ENCODE measurements around the gene GSDMA. TPM values are rescaled to one million over a fixed set of nuclear protein-coding genes. Genes with fewer than 3 reads are reported as not detected.

Gene GSDMA
- total RNA-seq, 2 experiments from 2014 or later = 0.15 to 0.57 TPM

DNA sequence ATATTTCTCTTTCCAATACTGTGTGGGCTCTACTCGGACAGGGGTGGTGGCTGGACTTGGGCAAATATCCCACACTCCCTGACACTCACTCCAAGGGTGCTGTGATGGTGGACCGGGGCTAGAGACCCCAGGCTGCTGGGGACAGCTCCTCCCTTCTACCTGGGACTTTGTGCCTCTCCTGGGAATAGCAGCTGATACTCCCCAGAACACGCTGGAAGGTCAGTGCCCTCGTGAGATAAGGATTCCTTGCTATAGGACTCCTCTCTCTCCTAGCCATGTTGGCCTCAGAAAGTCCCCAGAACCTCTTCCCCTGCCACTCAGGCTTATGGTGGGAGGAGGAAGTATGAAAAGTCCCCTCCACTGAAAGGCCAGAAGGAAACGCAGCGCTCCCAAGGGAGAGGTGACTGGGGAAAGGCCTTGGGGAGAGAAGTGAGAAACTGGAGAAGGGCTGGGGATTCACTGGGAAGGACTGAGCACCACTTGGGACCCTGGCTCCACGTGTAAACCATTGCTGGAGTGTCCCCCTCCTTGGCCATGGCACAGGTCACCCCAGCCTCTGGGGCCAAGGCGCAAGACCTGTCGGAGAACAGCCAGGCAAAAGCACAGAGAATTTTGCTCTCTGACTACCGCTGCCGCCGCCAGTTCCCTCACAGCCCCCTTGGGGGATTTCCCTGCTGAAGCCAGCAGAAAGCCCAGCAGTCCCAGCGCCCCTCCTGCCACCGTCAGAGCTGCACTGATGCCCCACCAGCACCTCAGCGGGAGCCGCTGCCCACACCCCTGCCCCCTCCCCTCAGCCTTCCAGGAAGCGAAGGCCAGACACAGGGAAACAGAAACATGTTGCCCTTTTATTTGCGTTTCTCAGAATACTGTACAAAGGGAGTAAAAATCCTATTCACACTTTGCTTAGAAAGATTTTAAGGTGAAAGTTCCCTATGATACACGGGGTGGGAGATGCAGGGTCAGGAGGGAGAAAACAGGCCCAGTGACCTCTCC is 42.3 kb upstream of the GSDMA start:
- Histone ChIP-seq H3K27ac (ENCODE audit: low read depth, low read length, poor library complexity, severe bottlenecking) (no peak overlapping the region), H3K79me2 (ENCODE audit: insufficient read depth, low read depth, low read length) (peaks cover 17% of the 10 kb centered on the region), H4K20me1 (ENCODE audit: insufficient read depth, low read length) (no peaks in the 10 kb centered on the region), H3K9me2 (ENCODE audit: insufficient read depth, low read length) (no peaks in the 10 kb centered on the region), H3K4me3 (ENCODE audit: low read depth, low read length, poor library complexity, severe bottlenecking) (no peak overlapping the region), H3K4me2 (ENCODE audit: low read length) (no peak overlapping the region), H2AFZ (ENCODE audit: low read length) (no peak overlapping the region), H3K36me3 (ENCODE audit: insufficient read depth, low read length) (peaks cover 71% of the 10 kb centered on the region), H3K9me3 (ENCODE audit: low read length) (no peaks in the 10 kb centered on the region), H3K4me1 (ENCODE audit: insufficient read depth, low read length, poor library complexity, severe bottlenecking) (peaks cover 33% of the 10 kb centered on the region)
- intact Hi-C loops (cut with micrococcal nuclease; ENCODE audit: unreplicated experiment) = no loop called here
- TF ChIP-seq, protein P1, sequence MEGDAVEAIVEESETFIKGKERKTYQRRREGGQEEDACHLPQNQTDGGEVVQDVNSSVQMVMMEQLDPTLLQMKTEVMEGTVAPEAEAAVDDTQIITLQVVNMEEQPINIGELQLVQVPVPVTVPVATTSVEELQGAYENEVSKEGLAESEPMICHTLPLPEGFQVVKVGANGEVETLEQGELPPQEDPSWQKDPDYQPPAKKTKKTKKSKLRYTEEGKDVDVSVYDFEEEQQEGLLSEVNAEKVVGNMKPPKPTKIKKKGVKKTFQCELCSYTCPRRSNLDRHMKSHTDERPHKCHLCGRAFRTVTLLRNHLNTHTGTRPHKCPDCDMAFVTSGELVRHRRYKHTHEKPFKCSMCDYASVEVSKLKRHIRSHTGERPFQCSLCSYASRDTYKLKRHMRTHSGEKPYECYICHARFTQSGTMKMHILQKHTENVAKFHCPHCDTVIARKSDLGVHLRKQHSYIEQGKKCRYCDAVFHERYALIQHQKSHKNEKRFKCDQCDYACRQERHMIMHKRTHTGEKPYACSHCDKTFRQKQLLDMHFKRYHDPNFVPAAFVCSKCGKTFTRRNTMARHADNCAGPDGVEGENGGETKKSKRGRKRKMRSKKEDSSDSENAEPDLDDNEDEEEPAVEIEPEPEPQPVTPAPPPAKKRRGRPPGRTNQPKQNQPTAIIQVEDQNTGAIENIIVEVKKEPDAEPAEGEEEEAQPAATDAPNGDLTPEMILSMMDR (conservative IDR thresholded peaks at IDR 0.05; ENCODE audit: low read length) = no peak
- TF ChIP-seq EZH2phosphoT487 (IDR thresholded peaks at IDR 0.05; ENCODE audit: borderline replicate concordance, low read depth, low read length) = no peak
- BruUV-seq (replicated peaks) = no TSS peak
- ChIA-PET POLR2A (no interaction called here), CTCF (ENCODE audit: unreplicated experiment) (no interaction called here)
- no peak for DNase-seq (ENCODE audit: low spot score)

DNA sequence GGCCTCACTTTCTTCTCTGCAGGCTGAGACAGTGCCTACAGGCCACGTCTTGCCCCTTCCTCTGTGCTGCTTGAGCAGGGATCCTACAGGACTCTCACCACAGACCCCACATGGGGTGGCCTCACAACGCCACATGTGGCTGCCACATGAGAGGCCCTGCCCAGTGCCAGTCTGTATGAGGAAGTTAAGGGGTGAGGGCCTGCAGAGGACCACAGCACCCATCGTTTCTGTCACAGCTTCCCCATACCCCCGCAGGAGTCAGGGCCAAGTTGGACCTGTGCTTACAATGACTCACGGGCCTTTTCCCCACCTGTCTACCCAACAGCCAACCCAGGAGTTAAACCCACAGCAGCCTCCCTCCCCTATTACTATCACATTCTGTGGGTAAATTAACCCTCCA is 41.5 kb upstream of the GSDMA start:
- intact Hi-C loops (cut with micrococcal nuclease; ENCODE audit: unreplicated experiment) = no loop called here
- TF ChIP-seq, protein P1 (conservative IDR thresholded peaks at IDR 0.05; ENCODE audit: low read length) = no peak
- TF ChIP-seq EZH2phosphoT487 (IDR thresholded peaks at IDR 0.05; ENCODE audit: borderline replicate concordance, low read depth, low read length) = no peak
- H3K9me2 ChIP-seq (ENCODE audit: insufficient read depth, low read length) = no peaks in the 10 kb centered on the region
- peaks cover 25% of the 10 kb centered on the region for H3K79me2 ChIP-seq (ENCODE audit: insufficient read depth, low read depth, low read length)
- TSS peak; percentile 88 for BruUV-seq (replicated peaks)
- ChIA-PET CTCF (ENCODE audit: unreplicated experiment) (no interaction called here), POLR2A (no interaction called here)
- H3K9me3 ChIP-seq (ENCODE audit: low read length) = no peaks in the 10 kb centered on the region
- no peaks in the 10 kb centered on the region for H4K20me1 ChIP-seq (ENCODE audit: insufficient read depth, low read length)
- no peak overlapping the region for H3K27ac ChIP-seq (ENCODE audit: low read depth, low read length, poor library complexity, severe bottlenecking)
- H3K4me2 ChIP-seq (ENCODE audit: low read length) = no peak overlapping the region
- H3K36me3 ChIP-seq (ENCODE audit: insufficient read depth, low read length) = peaks cover 64% of the 10 kb centered on the region
- no peak for DNase-seq (ENCODE audit: low spot score)
- H2AFZ ChIP-seq (ENCODE audit: low read length) = no peak overlapping the region
- peaks cover 40% of the 10 kb centered on the region for H3K4me1 ChIP-seq (ENCODE audit: insufficient read depth, low read length, poor library complexity, severe bottlenecking)
- no peak overlapping the region for H3K4me3 ChIP-seq (ENCODE audit: low read depth, low read length, poor library complexity, severe bottlenecking)

DNA sequence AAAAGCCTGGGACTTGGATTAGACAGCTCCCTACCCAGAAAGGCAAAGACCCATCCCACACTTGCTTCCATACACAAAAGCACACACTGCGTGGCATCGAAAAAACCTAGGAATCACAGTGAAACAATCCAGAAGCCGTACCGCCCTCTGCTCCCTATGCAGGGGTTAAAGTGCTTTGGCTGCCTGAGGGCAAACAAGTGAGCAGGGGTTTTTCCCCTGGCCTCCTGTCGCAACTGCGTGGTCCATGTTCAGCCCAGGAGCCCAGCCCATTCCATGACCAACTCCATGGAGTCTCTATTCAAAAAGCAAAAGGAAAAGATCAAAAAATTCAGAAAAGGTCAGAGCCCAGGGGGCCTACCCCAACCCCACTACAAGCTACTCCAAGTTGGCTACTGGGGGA is 40.8 kb upstream of the GSDMA start:
- POLR2A ChIA-PET = no interaction called here
- intact Hi-C loops (cut with micrococcal nuclease; ENCODE audit: unreplicated experiment) = no loop called here
- no peaks in the 10 kb centered on the region for H3K9me3 ChIP-seq (ENCODE audit: low read length)
- no peak overlapping the region for H3K4me3 ChIP-seq (ENCODE audit: low read depth, low read length, poor library complexity, severe bottlenecking)
- no peaks in the 10 kb centered on the region for H4K20me1 ChIP-seq (ENCODE audit: insufficient read depth, low read length)
- no peak overlapping the region for H3K4me2 ChIP-seq (ENCODE audit: low read length)
- H2AFZ ChIP-seq (ENCODE audit: low read length) = no peak overlapping the region
- no peak for DNase-seq (ENCODE audit: low spot score)
- no peak overlapping the region for H3K27ac ChIP-seq (ENCODE audit: low read depth, low read length, poor library complexity, severe bottlenecking)
- TF ChIP-seq, protein P1 (conservative IDR thresholded peaks at IDR 0.05; ENCODE audit: low read length) = no peak
- TF ChIP-seq EZH2phosphoT487 (IDR thresholded peaks at IDR 0.05; ENCODE audit: borderline replicate concordance, low read depth, low read length) = no peak
- peaks cover 61% of the 10 kb centered on the region for H3K36me3 ChIP-seq (ENCODE audit: insufficient read depth, low read length)
- peaks cover 32% of the 10 kb centered on the region for H3K79me2 ChIP-seq (ENCODE audit: insufficient read depth, low read depth, low read length)
- H3K9me2 ChIP-seq (ENCODE audit: insufficient read depth, low read length) = no peaks in the 10 kb centered on the region
- CTCF ChIA-PET (ENCODE audit: unreplicated experiment) = no interaction called here
- no TSS peak for BruUV-seq (replicated peaks)
- H3K4me1 ChIP-seq (ENCODE audit: insufficient read depth, low read length, poor library complexity, severe bottlenecking) = peaks cover 40% of the 10 kb centered on the region

Measured in OCI-LY7 (cell line).